ENCODE results near the gene NEIL3. TPM values are rescaled to one million over a fixed set of nuclear protein-coding genes. Genes with fewer than 3 reads are reported as not detected.
"Not testable (repeated sequence)": the region's sequence is repeated elsewhere in the genome, so short reads cannot be mapped to it uniquely, and the experiment has no call there.

Gene NEIL3
- total RNA-seq, 1 donor from 2014 or later, result 3.3 TPM

DNA sequence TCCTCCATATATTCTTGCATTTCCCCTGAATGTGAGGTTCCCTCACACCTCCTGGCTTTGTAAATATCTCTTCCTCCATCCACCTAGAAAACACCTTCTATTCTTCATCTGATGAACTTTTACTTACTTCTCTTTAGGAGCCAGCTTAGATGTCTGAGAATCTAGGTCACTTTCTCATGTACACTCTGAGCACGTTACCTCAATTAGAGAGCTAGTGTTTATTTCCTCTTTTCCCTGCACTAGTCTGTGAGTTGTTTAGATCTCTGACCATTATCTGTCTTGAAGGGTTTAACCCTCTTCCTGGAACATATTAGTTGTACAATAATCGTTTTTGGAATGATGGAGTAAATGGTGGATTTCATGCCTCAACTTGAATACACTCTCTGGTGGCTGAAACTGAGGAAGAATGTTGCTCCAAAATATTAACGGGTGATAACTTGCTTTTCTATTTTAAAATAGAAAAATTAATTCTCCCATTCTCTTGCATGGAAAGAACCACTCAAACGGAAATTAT lies 8.5 kb upstream of the NEIL3 start:
- DNase-seq (ENCODE audit: extremely low read depth, low read depth, low spot score), result no peak

DNA sequence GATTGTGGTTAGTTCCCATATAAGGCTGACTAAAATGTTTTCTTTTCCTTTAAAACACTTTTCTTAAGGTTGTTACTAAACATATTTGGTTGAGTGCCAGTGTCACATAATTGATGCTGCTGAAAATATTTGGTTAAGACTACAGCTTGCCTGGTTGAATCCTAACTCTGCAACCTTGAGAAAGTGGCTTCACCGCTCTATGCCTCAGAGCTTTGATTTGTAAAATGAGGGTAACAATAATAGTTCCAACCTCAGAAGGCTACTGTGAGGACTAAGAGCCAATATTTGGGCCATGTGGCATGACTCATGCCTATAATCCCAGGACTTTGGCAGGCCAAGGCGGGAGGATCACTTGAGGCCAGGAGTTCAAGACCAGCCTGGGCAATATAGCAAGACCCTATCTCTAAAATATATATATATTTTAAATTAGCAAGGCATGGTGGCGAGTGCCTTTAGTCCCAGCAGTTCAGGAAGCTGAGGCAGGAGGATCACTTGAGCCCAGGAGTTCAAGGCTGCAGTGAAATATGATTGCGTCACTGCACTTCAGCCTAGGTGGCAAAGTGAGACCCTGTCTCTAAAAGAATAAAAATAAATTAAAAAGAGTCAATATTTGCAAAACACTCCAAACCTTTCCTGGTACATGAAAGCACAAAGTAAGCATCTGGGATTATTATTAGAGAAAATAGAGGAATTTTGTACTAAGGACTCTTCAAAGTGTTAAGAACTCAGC lies 7.1 kb upstream of the NEIL3 start:
- no peak for DNase-seq (ENCODE audit: extremely low read depth, low read depth, low spot score)

DNA sequence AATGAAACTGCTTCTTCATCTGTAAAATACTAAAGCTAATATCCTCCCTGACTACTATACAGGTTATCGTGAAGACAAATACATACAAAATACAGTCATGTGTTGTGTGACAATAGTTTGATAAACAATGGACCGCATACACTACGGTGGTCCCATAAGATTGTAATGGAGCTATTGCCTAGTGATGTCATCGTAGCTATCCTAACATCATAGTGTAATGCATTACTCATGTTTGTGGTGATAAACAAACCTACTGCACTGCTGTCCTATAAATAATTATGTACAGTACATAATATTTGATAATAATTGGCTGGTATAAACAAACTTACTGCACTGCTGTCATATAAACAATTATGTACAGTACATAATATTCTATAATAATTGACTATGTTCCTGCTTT lies 5.6 kb upstream of the NEIL3 start:
- no peak for DNase-seq (ENCODE audit: extremely low read depth, low read depth, low spot score)

DNA sequence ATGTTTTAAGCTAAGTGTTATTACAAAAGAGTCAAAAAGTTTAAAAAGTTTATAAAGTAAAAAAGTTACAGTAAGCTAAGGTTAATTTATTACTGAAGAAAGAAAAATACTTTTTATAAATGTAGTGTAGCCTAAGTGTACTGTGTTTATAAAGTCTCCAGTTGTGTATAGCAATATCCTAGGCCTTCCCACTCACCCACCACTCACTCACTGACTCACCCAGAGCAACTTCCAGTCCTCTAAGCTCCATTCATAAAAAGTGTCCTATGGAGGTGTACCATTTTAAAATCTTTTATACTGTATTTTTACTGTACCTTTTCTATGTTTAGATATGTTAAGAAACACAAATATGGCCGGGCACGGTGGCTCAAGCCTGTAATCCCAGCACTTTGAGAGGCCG lies 4.8 kb upstream of the NEIL3 start:
- not testable (repeated sequence) for DNase-seq (ENCODE audit: extremely low read depth, low read depth, low spot score)

DNA sequence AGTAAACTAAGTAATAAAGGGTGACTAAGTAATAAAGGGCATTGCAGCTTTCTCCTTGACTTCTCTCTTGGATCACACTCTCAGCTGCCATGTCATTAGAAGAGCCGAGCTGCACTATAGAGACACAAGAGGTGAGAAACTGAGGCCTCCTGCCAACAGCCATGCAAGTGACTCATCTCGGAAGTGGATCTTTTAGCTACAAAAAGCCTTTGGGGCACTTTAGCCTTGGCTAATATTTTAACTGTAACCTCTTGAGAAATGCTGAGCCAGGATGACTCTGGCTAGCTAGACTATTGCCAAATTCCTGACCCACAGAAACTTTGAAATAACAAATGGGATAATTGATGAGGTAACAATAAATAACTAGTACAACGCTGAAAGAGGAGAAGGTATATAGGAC lies 1.5 kb upstream of the NEIL3 start:
- no peak for DNase-seq (ENCODE audit: extremely low read depth, low read depth, low spot score)

DNA sequence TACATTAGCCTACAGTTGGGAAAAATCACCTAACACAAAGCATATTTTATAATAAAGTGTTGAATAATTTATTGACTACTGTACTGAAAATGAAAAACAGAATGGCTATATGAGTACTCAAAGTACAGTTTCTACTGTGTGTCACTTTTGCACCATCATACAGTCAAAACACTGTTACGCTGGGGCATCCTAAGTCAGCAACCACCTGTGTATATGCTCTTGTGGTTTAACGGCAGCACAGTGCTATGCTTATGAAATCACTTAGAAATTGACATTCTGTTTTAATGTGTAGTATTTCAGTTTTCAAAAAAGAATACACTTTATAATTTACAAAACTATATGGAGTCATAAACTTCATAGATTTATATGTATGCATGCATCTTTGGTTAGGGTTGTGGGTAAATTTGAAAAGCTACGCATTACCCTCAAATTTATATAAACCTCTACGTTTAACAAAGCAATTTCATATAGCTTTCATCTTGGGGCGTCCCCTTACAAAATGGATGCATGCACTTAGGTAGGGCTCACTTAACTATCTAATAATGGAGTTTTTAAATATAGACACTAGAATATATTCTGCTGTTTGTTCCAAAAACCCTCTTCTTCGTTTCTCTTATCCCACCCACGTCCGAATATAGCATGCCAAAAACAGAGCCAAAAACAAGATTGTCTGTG lies 690 bp upstream of the NEIL3 start:
- no peak for DNase-seq (ENCODE audit: extremely low read depth, low read depth, low spot score)

DNA sequence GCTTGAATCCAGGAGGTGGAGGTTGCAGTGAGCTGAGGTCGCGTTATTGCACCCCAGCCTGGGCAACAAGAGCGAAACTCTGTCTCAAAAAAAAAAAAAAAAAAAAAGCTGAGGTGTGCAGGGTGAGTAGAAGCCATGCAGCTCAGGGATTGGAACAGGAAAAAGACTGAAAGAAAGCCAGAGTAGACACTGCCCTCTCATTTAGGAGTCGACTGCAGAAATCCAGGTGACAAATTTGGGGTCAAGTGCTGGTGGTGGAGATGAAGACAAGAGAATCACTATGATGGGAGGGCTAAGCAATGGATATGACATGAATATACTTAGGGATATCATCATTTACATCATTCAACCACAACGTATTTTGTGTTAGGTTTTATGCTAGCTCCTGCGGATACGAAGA lies 1.9 kb downstream of the NEIL3 start:
- DNase-seq (ENCODE audit: extremely low read depth, low read depth, low spot score), result no peak

DNA sequence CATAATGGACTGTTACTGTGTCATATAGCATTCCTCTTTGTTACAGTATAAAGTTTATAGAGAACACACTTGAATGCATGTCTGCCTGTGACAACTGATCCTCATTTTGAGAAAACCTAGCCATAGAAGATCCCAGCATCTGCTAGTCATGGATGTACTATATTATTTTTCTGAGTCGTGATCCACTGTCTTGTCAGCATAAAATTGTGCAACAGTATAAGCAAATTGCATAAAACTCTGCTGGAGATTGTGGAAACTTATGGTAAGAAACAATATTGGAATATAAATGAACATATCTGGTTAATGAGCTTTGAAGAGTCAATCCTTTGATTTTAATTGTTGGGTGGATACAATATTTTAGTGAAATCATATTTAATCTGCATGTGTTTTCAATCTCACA lies 3.6 kb downstream of the NEIL3 start:
- DNase-seq (ENCODE audit: extremely low read depth, low read depth, low spot score), result no peak

DNA sequence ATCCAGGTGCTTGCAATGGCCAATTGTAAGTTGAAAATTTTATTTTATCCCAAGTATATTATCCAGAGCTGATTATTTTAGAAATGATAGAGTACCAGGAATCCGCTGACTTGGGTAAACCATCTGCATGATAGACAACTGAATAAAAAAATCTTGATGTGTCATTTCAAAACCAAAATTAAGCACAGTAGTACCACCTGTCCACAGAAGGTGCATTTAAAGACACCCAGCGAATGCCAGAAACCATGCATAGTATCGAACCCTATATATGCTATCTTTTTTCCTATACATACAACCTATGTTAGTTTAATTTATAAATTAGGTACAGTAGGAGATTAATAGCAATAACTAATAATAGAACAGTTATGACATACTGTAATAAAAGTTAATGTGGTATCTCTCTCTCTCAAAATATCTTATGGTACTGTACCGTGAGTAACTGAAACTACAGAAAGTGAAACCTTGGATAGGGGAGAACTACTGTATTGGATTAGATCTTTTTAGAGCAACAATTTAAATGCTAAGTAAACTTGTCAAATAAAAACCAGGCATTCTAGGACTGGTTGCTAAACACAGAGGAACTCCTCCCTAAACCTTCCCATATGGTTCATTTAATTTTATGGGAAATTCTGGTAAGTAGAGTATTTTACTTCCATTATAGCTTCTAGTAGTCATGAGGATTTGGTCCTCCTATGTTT lies 6.2 kb downstream of the NEIL3 start:
- no peak for DNase-seq (ENCODE audit: extremely low read depth, low read depth, low spot score)

DNA sequence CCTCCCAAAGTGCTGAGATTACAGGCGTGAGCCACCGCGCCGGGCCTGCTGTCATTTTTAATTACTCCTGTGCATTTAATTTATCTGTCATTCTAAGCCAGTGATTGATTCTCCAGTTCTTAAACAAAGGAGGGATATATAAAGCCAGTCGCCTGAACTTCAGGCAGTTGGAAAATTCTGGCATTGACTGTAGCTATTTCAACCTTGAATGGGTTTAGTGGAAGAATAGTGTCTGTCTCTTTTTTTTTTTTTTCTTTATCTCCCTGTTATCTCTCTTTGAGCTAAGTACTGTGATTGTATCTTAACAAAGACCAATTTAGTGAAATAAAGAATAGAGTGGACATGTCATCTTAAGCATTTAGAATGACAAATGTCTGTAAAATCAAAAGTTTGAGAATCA lies 11.0 kb downstream of the NEIL3 start:
- DNase-seq (ENCODE audit: extremely low read depth, low read depth, low spot score), result no peak

DNA sequence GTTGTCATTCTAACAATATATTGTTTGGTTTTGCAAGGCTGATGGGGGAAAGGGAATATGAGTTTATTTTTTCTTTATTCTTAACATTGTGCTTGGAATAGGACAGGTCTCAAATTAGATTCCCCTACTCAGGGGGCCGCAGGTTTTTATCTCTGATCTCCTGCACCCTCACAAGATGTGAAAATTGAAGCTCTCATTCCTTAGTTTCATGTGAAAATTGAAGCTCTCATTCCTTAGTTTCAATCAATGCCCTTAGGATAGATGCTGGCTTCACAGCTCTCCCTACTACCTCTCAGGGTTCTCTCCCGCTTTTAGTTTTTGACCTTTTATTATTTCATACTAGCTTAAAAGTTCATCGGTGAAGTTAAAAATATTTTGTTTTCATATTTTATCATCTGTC lies 12.0 kb downstream of the NEIL3 start:
- DNase-seq (ENCODE audit: extremely low read depth, low read depth, low spot score), result no peak

DNA sequence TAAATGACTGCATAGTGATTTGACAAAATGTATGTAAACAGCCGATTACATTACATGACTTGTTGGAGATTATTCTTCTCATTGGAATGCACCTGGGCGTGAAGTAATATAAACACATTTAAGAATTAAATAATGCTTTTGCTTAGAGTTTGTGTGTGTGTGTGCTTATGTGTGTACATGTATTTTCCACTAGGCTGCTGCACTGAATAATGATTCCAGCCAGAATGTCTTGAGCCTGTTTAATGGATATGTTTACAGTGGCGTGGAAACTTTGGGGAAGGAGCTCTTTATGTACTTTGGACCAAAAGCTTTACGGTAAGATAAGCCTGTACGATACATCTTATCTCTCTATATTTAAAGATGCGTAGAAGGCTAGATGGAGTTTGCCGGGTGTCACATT lies 12.6 kb downstream of the NEIL3 start:
- DNase-seq (ENCODE audit: extremely low read depth, low read depth, low spot score), result no peak

DNA sequence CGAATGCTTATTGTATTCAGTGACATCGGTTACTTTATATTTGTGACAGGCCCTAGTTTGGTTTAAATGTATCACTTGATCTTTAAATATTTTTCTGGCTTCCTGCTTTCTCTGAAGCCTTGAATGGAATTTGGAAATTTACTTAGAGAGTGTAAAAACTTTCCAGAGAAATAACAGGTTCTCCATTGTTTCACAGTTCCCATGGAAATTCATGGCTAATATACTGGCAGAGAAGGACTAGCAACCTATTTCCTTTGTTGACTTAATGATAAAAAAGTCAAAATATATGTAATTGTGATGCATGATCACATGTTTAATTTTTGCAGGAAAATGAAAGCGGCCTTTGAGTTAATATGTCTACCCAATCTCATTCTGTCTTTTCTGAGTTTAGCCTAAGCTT lies 13.2 kb downstream of the NEIL3 start:
- peak; percentile 72 for DNase-seq (ENCODE audit: extremely low read depth, low read depth, low spot score)

DNA sequence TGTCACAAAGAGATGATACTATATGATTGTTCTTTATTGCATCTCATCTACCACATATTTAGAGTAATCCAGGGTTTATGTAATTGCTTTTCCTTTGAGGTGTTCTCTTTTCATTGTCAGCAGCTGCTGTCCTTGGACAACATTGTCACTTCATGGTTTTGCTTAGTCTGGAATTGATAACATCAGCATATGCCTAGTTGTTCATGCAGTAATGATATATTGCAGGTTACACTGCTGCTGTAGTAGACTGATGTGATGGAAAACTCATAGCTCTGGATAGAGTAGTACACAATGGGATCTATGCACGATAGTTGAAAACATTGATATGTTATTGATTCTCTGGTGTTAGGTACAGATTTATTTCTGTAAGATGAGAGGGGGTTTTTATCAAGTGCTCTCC lies 13.7 kb downstream of the NEIL3 start:
- no peak for DNase-seq (ENCODE audit: extremely low read depth, low read depth, low spot score)

DNA sequence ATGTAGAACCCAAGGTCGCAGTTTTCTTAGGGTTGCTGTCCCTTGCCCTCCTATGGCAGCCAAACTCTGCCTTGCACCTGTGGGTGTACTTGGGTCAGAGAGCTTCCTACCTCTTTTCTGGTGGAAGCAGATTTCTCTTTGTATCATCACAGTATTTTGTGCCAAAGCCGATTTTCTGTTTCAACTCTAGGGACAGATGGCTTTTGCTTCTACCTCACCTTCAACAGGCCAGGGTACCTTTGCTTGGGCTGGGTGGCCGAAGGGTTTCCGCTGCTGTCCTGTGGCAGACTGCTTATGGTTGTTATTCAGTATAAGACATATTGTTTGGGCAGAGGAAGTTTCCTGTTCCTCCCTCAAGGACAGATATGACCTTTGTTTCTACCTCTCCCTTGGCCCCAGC lies 22.4 kb downstream of the NEIL3 start:
- DNase-seq (ENCODE audit: extremely low read depth, low read depth, low spot score), result no peak

DNA sequence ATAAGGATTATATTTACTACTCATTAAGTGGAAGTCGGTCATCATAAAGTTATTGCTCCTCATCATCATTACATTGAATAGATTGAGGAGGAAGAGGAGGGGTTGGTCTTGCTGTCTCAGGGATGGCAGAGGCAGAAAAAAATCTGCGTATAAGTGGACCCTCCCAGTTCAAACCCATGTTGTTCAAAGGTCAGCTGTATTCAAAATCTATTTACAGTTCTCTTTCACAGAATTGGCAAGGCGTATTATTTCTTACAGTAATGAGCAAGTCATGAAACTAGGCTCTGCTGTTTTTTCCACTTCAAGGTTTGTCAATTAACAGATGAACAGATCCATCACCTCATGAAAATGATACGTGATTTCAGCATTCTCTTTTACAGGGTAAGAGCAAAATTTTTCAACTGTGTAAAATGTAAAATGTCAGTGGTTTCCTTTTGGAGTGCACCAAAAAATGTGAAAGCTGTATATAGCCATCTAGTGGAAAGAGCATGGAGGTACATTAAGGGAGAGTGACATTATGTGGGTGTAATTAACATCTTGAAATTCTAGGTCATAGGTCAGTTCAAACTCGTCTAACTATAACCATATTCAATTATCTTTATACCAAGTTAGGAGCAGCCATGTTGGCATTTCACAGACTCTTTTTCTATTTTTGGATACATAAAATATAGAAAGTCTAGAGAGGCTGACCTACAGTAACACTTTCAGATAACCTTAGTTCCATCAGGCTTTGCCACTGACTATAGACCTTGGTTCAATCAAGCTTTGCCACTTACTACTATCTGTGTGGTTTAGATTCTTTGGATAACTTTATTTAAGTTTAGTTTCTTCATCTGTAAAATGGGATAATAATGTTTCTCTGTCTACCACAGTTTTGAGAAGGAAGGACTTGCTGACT lies 30.1 kb downstream of the NEIL3 start:
- DNase-seq (ENCODE audit: extremely low read depth, low read depth, low spot score), result no peak

DNA sequence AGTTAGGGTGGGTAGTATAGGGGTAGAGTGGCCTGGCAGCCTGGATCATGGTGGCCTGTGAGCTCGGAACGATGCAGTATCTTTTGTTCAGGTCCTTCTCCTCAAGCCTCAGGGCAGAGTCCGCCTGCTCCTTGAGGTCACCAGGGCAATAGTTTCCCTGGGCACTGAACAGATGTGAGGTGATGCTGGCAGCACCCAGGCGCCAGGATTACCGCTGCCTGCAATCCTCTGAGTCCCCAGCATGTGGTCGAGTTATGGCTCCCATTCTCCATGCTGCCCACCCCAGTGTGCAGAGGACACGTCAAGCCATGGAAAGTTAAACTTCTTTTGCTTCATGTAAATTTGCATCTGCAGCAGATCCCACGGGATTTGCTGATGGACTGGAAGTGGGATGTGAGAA lies 38.7 kb downstream of the NEIL3 start:
- no peak for DNase-seq (ENCODE audit: extremely low read depth, low read depth, low spot score)

DNA sequence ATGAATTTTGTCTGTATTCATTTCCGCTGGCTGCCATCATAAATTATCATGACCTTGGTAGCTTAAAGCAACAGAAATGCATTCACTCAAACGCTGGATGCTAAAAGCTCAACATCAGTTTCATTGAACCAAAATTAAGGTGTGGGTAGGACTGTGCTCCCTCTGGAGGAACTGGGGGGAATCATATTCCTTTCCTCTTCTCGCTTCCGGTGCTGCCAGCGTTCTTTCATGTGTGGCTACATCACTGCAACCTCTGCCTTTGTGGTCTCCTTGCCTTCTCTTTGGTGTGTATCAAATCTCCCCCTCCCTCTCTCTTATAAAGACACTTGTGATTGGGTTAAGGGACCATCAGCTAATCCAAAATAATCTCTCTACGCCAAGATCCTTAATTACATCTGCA lies 39.5 kb downstream of the NEIL3 start:
- no peak for DNase-seq (ENCODE audit: extremely low read depth, low read depth, low spot score)

DNA sequence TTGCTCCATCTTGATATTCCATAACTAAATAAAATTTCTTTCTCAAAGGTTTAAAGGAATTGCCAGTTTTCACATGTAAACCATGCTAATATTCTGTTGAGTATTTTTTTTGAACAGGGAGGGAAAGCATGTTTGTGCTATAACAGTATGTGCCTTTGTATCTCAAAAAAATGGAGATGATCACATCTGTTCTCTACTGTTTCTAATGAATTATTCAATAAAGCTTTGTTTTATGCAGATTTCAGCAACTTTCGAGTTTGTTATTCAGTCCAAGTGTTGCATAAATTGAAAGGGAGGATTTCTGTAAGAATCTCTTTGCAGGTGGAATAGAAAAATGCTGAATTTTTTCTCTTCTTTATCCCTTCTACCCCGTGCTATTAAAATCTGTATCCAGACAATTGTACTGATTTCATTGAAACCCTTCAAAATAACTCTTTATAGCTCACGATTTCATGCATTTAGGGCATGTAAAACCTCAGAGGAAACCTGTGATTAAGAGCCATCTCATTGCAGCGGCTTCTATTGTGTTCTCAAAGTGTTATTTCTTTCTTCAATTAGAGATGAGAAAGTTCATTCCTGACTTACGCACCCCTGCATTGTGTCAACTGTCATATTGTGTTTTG lies 42.1 kb downstream of the NEIL3 start:
- DNase-seq (ENCODE audit: extremely low read depth, low read depth, low spot score), result no peak

DNA sequence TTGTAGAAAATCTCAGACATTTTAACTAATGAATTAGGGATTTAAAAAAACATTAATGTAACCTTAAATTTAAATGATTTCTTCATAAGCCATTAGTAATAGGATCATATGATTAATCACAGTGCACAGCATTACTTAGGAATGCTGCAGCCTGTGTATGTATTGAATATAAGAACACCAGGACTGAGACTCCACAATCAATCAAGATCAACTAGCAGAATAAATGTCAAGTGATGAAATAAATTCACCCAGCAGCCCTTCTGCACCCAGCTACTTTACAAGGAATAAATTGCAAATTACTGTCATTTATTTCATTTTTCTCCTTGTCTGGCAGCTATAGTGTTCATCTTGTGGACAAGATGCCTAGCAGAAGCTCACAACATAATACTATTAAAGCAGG lies 46.5 kb downstream of the NEIL3 start:
- DNase-seq (ENCODE audit: extremely low read depth, low read depth, low spot score), result no peak
